Measurements from ENCODE around the gene DNAJC24.

Gene DNAJC24

DNA sequence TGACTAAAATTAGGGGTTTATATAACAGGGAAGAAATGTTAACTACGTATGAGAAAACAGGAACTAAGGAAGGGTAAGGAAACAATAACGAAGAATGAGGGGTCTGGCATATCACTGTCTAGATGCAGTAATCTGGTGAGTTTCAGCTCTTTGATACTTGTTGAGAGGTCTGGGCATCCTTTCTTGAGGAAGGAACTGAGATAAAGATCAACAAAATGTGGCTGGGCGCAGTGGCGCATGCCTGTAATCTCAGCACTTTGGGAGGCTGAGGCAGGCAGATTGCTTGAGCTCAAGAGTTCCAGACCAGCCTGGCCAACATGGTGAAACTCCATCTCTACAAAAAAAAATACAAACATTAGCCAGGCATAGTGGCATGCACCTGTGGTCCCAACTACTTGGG lies 2.9 kb upstream of the DNAJC24 start:
- no peak for ATAC-seq (replicated peaks)
- Mint-ChIP-seq H3K9me3 (no peaks in the 10 kb centered on the region), H3K36me3 (ENCODE audit: insufficient read depth) (peaks cover 12% of the 10 kb centered on the region), H3K27ac (no peak overlapping the region), H3K27me3 (peaks cover 19 to 20% of the 10 kb centered on the region in 2 donors), H3K4me3 (no peak overlapping the region), H3K4me1 (ENCODE audit: low read depth in 2 of 2) (peaks cover 19 to 31% of the 10 kb centered on the region in 2 donors)
- peak in 1 of 3 experiments; percentile 4 for DNase-seq

- no peaks in the 10 kb centered on the region for H3K27me3 Mint-ChIP-seq
- peaks cover 14 to 34% of the 10 kb centered on the region in 2 donors for H3K4me1 Mint-ChIP-seq (ENCODE audit: low read depth in 2 of 2)
- no peak overlapping the region for H3K4me3 Mint-ChIP-seq
- H3K9me3 Mint-ChIP-seq: no peaks in the 10 kb centered on the region
- H3K36me3 Mint-ChIP-seq (ENCODE audit: insufficient read depth): peaks cover 8% of the 10 kb centered on the region
- H3K27ac Mint-ChIP-seq: peak overlapping the region in 1 of 2 donors; percentile 32
- DNase-seq (no peak), ATAC-seq (replicated peaks) (no peak)
Observed at GRCh38 chr11:31375879-31376278, 6.2 kb downstream of the DNAJC24 start.

- DNase-seq (no peak), ATAC-seq (replicated peaks) (no peak)
- no peaks in the 10 kb centered on the region for H3K27me3 Mint-ChIP-seq
- H3K36me3 Mint-ChIP-seq (ENCODE audit: insufficient read depth): peaks cover 4% of the 10 kb centered on the region
- H3K27ac Mint-ChIP-seq: no peak overlapping the region
- no peak overlapping the region for H3K4me3 Mint-ChIP-seq
- peaks cover 16 to 21% of the 10 kb centered on the region in 2 donors for H3K4me1 Mint-ChIP-seq (ENCODE audit: low read depth in 2 of 2)
- no peaks in the 10 kb centered on the region for H3K9me3 Mint-ChIP-seq
Observed at GRCh38 chr11:31383116-31383515, 13.5 kb downstream of the DNAJC24 start.

- H3K9me3 Mint-ChIP-seq: no peaks in the 10 kb centered on the region
- H3K36me3 Mint-ChIP-seq (ENCODE audit: insufficient read depth): peaks cover 4% of the 10 kb centered on the region
- H3K4me1 Mint-ChIP-seq (ENCODE audit: low read depth in 2 of 2): peaks cover 12 to 13% of the 10 kb centered on the region in 2 donors
- ATAC-seq (replicated peaks): no peak
- no peaks in the 10 kb centered on the region for H3K27me3 Mint-ChIP-seq
- H3K4me3 Mint-ChIP-seq: no peak overlapping the region
- DNase-seq: no peak
- H3K27ac Mint-ChIP-seq: no peak overlapping the region
Observed at GRCh38 chr11:31387379-31387778, 17.7 kb downstream of the DNAJC24 start.

GRCh38 chr11:31397239-31397834 lies 27.7 kb downstream of the DNAJC24 start:
- H3K9me3 Mint-ChIP-seq: no peaks in the 10 kb centered on the region
- no peak for ATAC-seq (replicated peaks)
- H3K4me1 Mint-ChIP-seq (ENCODE audit: low read depth in 2 of 2): no peaks in the 10 kb centered on the region
- no peaks in the 10 kb centered on the region for H3K27me3 Mint-ChIP-seq
- H3K27ac Mint-ChIP-seq: no peak overlapping the region
- no peak for DNase-seq
- no peaks in the 10 kb centered on the region for H3K36me3 Mint-ChIP-seq (ENCODE audit: insufficient read depth)
- no peak overlapping the region for H3K4me3 Mint-ChIP-seq

GRCh38 chr11:31404614-31405013 lies 35.0 kb downstream of the DNAJC24 start:
- Mint-ChIP-seq H3K27ac (no peak overlapping the region), H3K4me1 (ENCODE audit: low read depth in 2 of 2) (peaks cover 0 to 3% of the 10 kb centered on the region in 2 donors), H3K4me3 (no peak overlapping the region), H3K36me3 (ENCODE audit: insufficient read depth) (no peaks in the 10 kb centered on the region), H3K9me3 (no peaks in the 10 kb centered on the region), H3K27me3 (no peaks in the 10 kb centered on the region)
- DNase-seq (no peak), ATAC-seq (replicated peaks) (no peak)

DNA sequence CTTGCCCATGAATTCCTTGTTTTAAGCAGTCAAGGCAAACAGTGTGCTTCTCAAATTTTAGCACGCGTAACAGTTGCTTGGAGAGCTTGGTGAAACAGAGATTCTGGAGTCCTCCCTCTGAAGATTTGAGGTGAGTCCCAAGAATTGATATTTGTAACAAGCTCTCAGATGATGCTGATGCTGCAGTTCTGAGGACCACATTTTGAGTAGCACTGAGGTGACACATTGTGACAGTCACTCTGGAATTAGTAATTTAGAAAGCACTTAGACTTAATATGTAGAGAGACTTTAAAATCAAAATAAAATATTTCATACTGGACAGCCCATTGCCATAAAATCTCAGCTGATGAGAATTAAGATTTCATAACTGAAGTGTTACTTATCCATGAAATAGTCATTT lies 38.5 kb downstream of the DNAJC24 start:
- Mint-ChIP-seq H3K27ac (no peak overlapping the region), H3K27me3 (no peaks in the 10 kb centered on the region), H3K4me3 (no peak overlapping the region), H3K9me3 (no peaks in the 10 kb centered on the region), H3K4me1 (ENCODE audit: low read depth in 2 of 2) (peaks cover 0 to 5% of the 10 kb centered on the region in 2 donors), H3K36me3 (ENCODE audit: insufficient read depth) (no peaks in the 10 kb centered on the region)
- DNase-seq (no peak), ATAC-seq (replicated peaks) (no peak)

DNA sequence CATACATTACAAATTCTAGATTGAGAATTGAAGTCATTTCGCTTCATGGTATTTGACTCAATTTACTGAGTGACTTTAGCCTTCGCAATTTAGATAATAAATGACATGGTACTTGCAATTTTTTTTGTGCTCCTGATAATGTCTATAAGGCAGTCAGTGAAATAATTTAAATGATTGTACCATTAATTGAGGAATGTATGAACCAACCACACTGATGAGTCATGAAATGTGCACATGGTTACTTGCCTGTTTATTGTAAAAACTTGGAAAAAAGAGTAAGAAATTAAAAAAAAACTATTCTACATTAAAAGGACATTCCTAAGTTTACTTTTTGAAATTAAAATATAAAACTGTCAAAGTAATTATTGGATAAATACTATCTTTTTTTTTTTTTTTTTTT lies 43.3 kb downstream of the DNAJC24 start:
- Mint-ChIP-seq H3K4me1 (ENCODE audit: low read depth in 2 of 2) (peaks cover 0 to 2% of the 10 kb centered on the region in 2 donors), H3K27me3 (no peaks in the 10 kb centered on the region), H3K9me3 (no peaks in the 10 kb centered on the region), H3K4me3 (no peak overlapping the region), H3K27ac (no peak overlapping the region), H3K36me3 (ENCODE audit: insufficient read depth) (no peaks in the 10 kb centered on the region)
- ATAC-seq (replicated peaks) (no peak), DNase-seq (no peak)

- no peaks in the 10 kb centered on the region for H3K36me3 Mint-ChIP-seq (ENCODE audit: insufficient read depth)
- H3K9me3 Mint-ChIP-seq: no peaks in the 10 kb centered on the region
- no peak overlapping the region for H3K27ac Mint-ChIP-seq
- H3K4me1 Mint-ChIP-seq (ENCODE audit: low read depth in 2 of 2): peaks cover 0 to 2% of the 10 kb centered on the region in 2 donors
- H3K27me3 Mint-ChIP-seq: no peaks in the 10 kb centered on the region
- no peak for DNase-seq
- no peak for ATAC-seq (replicated peaks)
- no peak overlapping the region for H3K4me3 Mint-ChIP-seq
Observed at GRCh38 chr11:31414338-31414737, 44.7 kb downstream of the DNAJC24 start.

DNA sequence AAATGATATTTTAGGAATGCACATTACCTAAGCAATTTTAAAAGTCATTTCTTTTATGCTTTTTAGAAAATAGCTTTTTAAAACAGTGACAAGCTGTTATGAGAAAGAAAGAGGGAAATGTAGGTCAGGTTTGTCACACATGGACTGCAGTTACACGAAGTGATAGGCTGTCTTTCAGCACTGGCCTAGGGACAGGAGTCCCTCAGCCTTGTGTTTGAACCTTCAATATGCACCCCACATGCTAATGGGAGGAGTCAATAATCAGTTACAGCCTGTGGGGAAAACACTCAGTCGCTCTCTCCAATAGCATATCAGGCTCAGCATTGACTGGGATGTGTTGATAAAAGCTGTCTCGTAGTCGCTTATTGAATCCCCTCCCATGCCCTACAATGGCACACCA lies 45.8 kb downstream of the DNAJC24 start:
- Mint-ChIP-seq H3K9me3 (no peaks in the 10 kb centered on the region), H3K27ac (no peak overlapping the region), H3K36me3 (ENCODE audit: insufficient read depth) (no peaks in the 10 kb centered on the region), H3K27me3 (no peaks in the 10 kb centered on the region), H3K4me3 (no peak overlapping the region), H3K4me1 (ENCODE audit: low read depth in 2 of 2) (peaks cover 0 to 2% of the 10 kb centered on the region in 2 donors)
- DNase-seq: no peak
- ATAC-seq (replicated peaks): no peak

DNA sequence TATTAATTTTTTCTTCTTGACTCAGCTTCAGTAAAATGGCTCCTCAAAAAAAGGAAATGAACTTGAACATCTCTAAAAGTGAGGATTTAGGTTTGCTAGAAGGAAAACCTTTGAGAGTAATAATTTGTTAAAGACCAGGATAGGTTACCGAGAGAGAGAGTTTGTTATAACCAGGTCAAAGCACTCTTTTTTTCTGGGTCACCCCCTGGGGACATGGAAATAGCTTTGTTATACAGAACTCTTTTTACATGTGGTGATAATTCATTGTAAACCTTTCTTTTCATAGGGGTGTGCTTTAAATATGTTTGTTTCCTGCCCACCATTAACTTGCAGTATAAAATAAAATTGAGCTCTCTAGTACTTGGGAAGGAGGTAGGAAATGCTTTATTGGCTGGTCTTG lies 47.7 kb downstream of the DNAJC24 start:
- Mint-ChIP-seq H3K36me3 (ENCODE audit: insufficient read depth) (no peaks in the 10 kb centered on the region), H3K27me3 (no peaks in the 10 kb centered on the region), H3K9me3 (no peaks in the 10 kb centered on the region), H3K27ac (no peak overlapping the region), H3K4me1 (ENCODE audit: low read depth in 2 of 2) (peaks cover 0 to 2% of the 10 kb centered on the region in 2 donors), H3K4me3 (no peak overlapping the region)
- no peak for ATAC-seq (replicated peaks)
- DNase-seq: no peak

GRCh38 chr11:31417816-31418215 lies 48.2 kb downstream of the DNAJC24 start:
- Mint-ChIP-seq H3K4me1 (ENCODE audit: low read depth in 2 of 2) (no peaks in the 10 kb centered on the region), H3K36me3 (ENCODE audit: insufficient read depth) (peaks cover 2% of the 10 kb centered on the region), H3K27me3 (no peaks in the 10 kb centered on the region), H3K9me3 (no peaks in the 10 kb centered on the region), H3K4me3 (no peak overlapping the region), H3K27ac (no peak overlapping the region)
- DNase-seq: no peak
- no peak for ATAC-seq (replicated peaks)

GRCh38 chr11:31419138-31419537 lies 49.5 kb downstream of the DNAJC24 start:
- peaks cover 3% of the 10 kb centered on the region for H3K36me3 Mint-ChIP-seq (ENCODE audit: insufficient read depth)
- H3K9me3 Mint-ChIP-seq: no peaks in the 10 kb centered on the region
- H3K27ac Mint-ChIP-seq: no peak overlapping the region
- no peak overlapping the region for H3K4me3 Mint-ChIP-seq
- DNase-seq (no peak), ATAC-seq (replicated peaks) (no peak)
- H3K4me1 Mint-ChIP-seq (ENCODE audit: low read depth in 2 of 2): no peaks in the 10 kb centered on the region
- H3K27me3 Mint-ChIP-seq: no peaks in the 10 kb centered on the region

DNA sequence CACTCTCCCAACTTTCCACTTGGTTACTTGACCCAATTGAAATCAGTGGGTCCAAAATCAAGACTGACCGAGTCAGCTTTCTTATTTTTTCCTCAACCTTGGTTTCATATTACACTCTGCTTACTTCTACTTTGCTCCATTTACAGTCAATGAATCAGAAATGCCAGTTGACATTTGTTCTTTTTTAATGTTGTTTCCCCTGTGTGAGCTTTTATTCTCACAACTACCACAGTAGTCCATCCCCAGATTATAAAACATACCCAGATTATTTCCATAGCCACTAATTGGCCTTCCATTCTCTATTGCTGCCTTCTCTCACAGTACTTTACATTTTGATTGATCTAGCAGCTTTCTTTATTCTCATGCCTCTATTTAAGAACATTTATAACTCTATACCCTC lies 50.0 kb downstream of the DNAJC24 start:
- Mint-ChIP-seq H3K27me3 (no peaks in the 10 kb centered on the region), H3K4me1 (ENCODE audit: low read depth in 2 of 2) (no peaks in the 10 kb centered on the region), H3K27ac (no peak overlapping the region), H3K9me3 (no peaks in the 10 kb centered on the region), H3K4me3 (no peak overlapping the region), H3K36me3 (ENCODE audit: insufficient read depth) (peaks cover 3% of the 10 kb centered on the region)
- DNase-seq (no peak), ATAC-seq (replicated peaks) (no peak)

DNA sequence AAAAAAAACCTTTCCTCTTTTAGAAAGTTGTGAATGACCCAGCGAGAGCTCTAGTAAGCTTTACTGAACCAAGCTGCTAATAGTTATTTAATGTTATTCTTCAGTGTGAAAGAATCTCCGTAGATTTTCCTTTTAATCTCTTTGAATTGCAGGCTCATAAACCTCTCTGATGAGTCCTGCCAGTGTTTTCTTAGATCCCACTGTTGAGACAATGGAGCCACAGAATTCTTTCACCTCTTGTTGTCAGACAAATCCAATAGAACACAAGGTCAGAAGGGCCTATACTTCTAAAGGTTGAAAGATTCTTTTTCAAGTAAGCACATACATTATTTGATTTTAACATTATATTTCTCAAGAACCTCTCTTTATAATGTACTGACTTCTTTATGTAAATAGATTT lies 52.2 kb downstream of the DNAJC24 start:
- no peak for DNase-seq
- no peaks in the 10 kb centered on the region for H3K4me1 Mint-ChIP-seq (ENCODE audit: low read depth in 2 of 2)
- peak overlapping the region in 1 of 2 donors; percentile 64 for H3K27ac Mint-ChIP-seq
- peaks cover 3% of the 10 kb centered on the region for H3K36me3 Mint-ChIP-seq (ENCODE audit: insufficient read depth)
- H3K9me3 Mint-ChIP-seq: no peaks in the 10 kb centered on the region
- H3K27me3 Mint-ChIP-seq: no peaks in the 10 kb centered on the region
- no peak for ATAC-seq (replicated peaks)
- H3K4me3 Mint-ChIP-seq: no peak overlapping the region

Data from effector memory CD8-positive, alpha-beta T cell (primary cell).